Central memory CD8-positive, alpha-beta T cell (primary cell): ENCODE measurements around the gene NBEAL1.
A peak's percentile ranks its signal among the peaks of the same experiment; 100 is the strongest.
"Not testable (repeated sequence)": the region's sequence is repeated elsewhere in the genome, so short reads cannot be mapped to it uniquely, and the experiment has no call there.

Experiments
- ATAC-seq: fragments of 150-1000 bp; cut with Tn5 transposase; replicated peaks from 2 replicates; pipeline ENCODE4 v1.10.0; 2022; ENCODE audit warnings: mild to moderate bottlenecking, moderate FRiP score, moderate number of reproducible peaks; ENCODE audit not compliant: poor library complexity, severe bottlenecking; ENCODE audit errors: extremely low read depth
- DNase-seq, 2 donors: peaks; one replicate each; pipeline ENCODE4 v3.0.0; 2021; ENCODE audit warnings: low spot score in 2 of 2
- H3K27ac Mint-ChIP-seq: one replicate; pipeline ENCODE4 v1.8.0; 2022; ENCODE audit warnings: low read depth, mild to moderate bottlenecking, moderate library complexity, mixed read lengths
- H3K27me3 Mint-ChIP-seq: one replicate; pipeline ENCODE4 v1.8.0; 2022; ENCODE audit warnings: mixed read lengths
- H3K36me3 Mint-ChIP-seq: one replicate; pipeline ENCODE4 v1.8.0; 2022; ENCODE audit warnings: mild to moderate bottlenecking, moderate library complexity, mixed read lengths; ENCODE audit not compliant: insufficient read depth
- H3K4me1 Mint-ChIP-seq: one replicate; pipeline ENCODE4 v1.8.0; 2022; ENCODE audit warnings: mixed read lengths
- H3K4me3 Mint-ChIP-seq: one replicate; pipeline ENCODE4 v1.8.0; 2022; ENCODE audit warnings: mild to moderate bottlenecking, moderate library complexity, mixed read lengths
- H3K9me3 Mint-ChIP-seq: one replicate; pipeline ENCODE4 v1.8.0; 2022; ENCODE audit warnings: mixed read lengths

Gene NBEAL1

GRCh38 chr2:203019142-203019541, 4.5 kb downstream of the NBEAL1 start:
- Mint-ChIP-seq H3K9me3 (no peaks in the 10 kb centered on the region), H3K4me1 (peaks cover 28% of the 10 kb centered on the region), H3K36me3 (peaks cover 9% of the 10 kb centered on the region), H3K27me3 (no peaks in the 10 kb centered on the region), H3K4me3 (no peak overlapping the region), H3K27ac (no peak overlapping the region)
- no peak for ATAC-seq
- DNase-seq = no peak

DNA sequence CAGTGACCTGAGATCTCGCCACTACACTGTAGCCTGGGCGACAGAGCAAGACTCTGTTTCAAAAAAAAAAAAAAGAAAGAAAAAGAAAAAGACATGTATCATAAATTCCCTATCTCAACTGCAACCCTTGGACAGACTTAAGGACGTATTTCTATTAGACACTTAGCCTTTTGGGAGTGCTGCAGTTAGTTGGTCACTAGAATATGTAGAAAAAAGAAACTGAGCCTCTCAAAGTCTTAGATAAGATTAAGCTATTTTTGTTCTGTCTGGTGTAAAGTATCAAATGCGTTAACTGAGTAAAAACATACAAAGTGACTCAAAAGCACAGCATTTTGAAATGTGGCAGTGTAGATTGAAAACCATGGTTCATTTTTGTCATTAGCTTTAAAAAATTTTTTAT, 7.3 kb downstream of the NBEAL1 start:
- no peak for DNase-seq
- H3K27ac Mint-ChIP-seq = no peak overlapping the region
- no peaks in the 10 kb centered on the region for H3K9me3 Mint-ChIP-seq
- H3K4me1 Mint-ChIP-seq = peaks cover 25% of the 10 kb centered on the region
- no peaks in the 10 kb centered on the region for H3K36me3 Mint-ChIP-seq
- no peak overlapping the region for H3K4me3 Mint-ChIP-seq
- no peak for ATAC-seq
- H3K27me3 Mint-ChIP-seq = no peaks in the 10 kb centered on the region

GRCh38 chr2:203022751-203023150, 8.1 kb downstream of the NBEAL1 start:
- DNase-seq (no peak), ATAC-seq (no peak)
- H3K4me1 Mint-ChIP-seq = peaks cover 23% of the 10 kb centered on the region
- H3K36me3 Mint-ChIP-seq = no peaks in the 10 kb centered on the region
- no peaks in the 10 kb centered on the region for H3K27me3 Mint-ChIP-seq
- no peaks in the 10 kb centered on the region for H3K9me3 Mint-ChIP-seq
- H3K27ac Mint-ChIP-seq = peak overlapping the region; percentile 41
- H3K4me3 Mint-ChIP-seq = no peak overlapping the region

- no peak for ATAC-seq
- DNase-seq = no peak
- H3K4me3 Mint-ChIP-seq = no peak overlapping the region
- no peaks in the 10 kb centered on the region for H3K36me3 Mint-ChIP-seq
- no peak overlapping the region for H3K27ac Mint-ChIP-seq
- H3K9me3 Mint-ChIP-seq = no peaks in the 10 kb centered on the region
- H3K4me1 Mint-ChIP-seq = peaks cover 6% of the 10 kb centered on the region
- no peaks in the 10 kb centered on the region for H3K27me3 Mint-ChIP-seq
Observed at GRCh38 chr2:203025592-203025991, 10.9 kb downstream of the NBEAL1 start.

DNA sequence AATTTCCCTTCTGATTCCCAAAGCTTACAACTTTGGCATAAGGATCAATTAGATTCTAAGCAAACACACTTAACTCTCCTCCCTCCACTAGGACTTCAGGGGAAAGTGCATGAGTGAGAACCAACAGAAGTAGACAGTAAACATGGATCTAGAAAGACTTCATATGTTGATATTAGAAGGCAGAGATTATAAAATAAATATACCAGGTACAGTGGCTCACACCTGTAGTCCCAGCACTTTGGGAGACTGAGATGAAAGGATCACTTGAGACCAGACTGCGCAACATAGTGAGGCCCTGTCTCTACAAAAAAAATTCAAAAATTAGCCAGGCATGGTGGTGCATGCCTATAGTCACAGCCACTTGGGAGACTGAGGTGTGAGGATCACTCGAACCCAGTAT, 15.9 kb downstream of the NBEAL1 start:
- no peak overlapping the region for H3K4me3 Mint-ChIP-seq
- no peaks in the 10 kb centered on the region for H3K9me3 Mint-ChIP-seq
- H3K27ac Mint-ChIP-seq = no peak overlapping the region
- H3K4me1 Mint-ChIP-seq = peaks cover 9% of the 10 kb centered on the region
- H3K36me3 Mint-ChIP-seq = no peaks in the 10 kb centered on the region
- H3K27me3 Mint-ChIP-seq = no peaks in the 10 kb centered on the region
- DNase-seq (no peak), ATAC-seq (no peak)

DNA sequence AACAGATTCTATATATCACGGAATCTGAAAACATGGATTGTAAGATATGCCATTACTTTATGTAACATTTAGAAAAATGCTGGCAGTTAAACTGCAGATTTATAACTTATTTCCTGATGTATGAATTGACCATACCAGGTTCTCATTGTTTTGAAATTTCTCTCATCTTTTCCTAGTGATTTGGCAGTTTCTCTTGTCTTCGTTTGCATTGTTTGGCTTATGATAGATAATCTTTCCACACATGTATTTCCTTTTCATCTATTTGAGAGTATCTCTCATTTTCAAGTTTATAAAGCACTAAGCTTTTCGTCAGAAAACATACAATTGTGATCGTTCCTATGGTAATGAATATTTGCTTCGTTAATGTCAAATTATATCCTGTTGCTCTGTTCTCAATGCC, 16.3 kb downstream of the NBEAL1 start:
- Mint-ChIP-seq H3K27me3 (no peaks in the 10 kb centered on the region), H3K9me3 (no peaks in the 10 kb centered on the region), H3K4me1 (peaks cover 5% of the 10 kb centered on the region), H3K27ac (no peak overlapping the region), H3K4me3 (no peak overlapping the region), H3K36me3 (no peaks in the 10 kb centered on the region)
- DNase-seq = no peak
- ATAC-seq = no peak

DNA sequence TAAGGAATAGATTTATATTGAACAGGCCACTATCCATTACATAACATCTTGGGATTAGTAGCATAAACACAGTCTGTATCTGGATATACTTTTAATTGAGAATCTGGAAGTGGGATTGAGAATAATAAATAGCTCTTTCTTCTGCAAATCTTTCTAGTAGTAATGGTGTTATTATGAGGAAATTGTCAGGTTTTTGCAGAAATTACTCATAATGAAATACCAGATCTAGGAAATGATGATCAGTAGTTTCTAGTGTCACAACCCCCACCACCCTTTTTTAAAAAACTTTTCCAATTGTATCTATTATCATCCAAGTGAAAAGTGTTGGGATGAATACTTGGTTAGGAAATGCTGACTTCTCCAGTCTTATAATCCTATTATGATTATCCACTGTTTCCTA, 18.7 kb downstream of the NBEAL1 start:
- no peaks in the 10 kb centered on the region for H3K27me3 Mint-ChIP-seq
- no peak overlapping the region for H3K27ac Mint-ChIP-seq
- H3K9me3 Mint-ChIP-seq = no peaks in the 10 kb centered on the region
- no peaks in the 10 kb centered on the region for H3K36me3 Mint-ChIP-seq
- H3K4me3 Mint-ChIP-seq = no peak overlapping the region
- DNase-seq (no peak), ATAC-seq (no peak)
- H3K4me1 Mint-ChIP-seq = peaks cover 14% of the 10 kb centered on the region

DNA sequence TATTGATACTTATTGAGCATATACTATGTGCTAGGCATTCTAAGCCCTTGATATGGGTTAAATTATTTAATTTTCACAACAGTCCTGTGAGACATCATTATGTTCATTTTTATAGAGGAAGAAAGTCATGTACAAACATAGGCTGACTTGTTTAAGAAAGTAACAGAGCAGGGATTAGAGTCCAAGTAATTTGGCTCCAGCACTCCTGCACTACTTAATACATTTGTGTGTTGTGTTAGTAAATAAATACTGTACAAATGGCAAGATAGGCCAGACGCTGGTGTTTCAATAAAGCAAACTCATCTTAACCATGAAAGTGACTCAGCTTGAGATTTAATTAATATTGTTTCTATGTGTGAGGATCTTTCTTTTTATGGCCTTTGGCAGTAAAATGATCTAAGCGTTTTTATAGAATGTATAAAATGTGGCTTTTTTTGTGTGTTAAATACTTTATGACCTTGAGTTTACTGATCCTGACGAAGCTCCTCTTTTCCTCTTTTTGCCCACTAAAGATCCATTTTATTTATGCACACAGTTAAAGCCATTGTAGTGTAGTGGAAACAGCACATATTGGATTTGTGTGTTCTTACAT, 21.3 kb downstream of the NBEAL1 start:
- ATAC-seq = no peak
- H3K4me1 Mint-ChIP-seq = peaks cover 14% of the 10 kb centered on the region
- no peak for DNase-seq
- no peaks in the 10 kb centered on the region for H3K27me3 Mint-ChIP-seq
- H3K4me3 Mint-ChIP-seq = no peak overlapping the region
- no peaks in the 10 kb centered on the region for H3K9me3 Mint-ChIP-seq
- H3K27ac Mint-ChIP-seq = no peak overlapping the region
- H3K36me3 Mint-ChIP-seq = no peaks in the 10 kb centered on the region

DNA sequence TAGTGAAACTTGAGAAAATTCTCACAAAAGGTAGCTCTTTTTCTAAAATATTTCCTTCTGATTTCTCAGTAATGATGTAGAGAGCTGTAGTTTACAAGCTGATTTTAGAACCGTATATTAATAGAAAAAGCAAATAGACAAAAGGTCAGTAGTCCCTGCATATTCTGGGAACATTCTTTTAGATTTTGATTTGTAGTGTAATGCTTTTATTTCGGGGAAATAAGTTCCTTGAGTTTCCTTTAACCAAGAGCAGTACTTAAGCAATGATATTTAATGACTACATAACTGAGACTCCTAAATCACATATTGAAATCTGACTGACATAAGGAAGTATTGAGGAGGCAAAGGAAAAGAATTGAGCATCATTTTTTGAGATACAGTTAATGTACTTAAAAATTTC, 22.4 kb downstream of the NBEAL1 start:
- H3K27ac Mint-ChIP-seq = no peak overlapping the region
- H3K4me3 Mint-ChIP-seq = no peak overlapping the region
- peaks cover 14% of the 10 kb centered on the region for H3K4me1 Mint-ChIP-seq
- no peaks in the 10 kb centered on the region for H3K36me3 Mint-ChIP-seq
- DNase-seq (no peak), ATAC-seq (no peak)
- H3K9me3 Mint-ChIP-seq = no peaks in the 10 kb centered on the region
- no peaks in the 10 kb centered on the region for H3K27me3 Mint-ChIP-seq

DNA sequence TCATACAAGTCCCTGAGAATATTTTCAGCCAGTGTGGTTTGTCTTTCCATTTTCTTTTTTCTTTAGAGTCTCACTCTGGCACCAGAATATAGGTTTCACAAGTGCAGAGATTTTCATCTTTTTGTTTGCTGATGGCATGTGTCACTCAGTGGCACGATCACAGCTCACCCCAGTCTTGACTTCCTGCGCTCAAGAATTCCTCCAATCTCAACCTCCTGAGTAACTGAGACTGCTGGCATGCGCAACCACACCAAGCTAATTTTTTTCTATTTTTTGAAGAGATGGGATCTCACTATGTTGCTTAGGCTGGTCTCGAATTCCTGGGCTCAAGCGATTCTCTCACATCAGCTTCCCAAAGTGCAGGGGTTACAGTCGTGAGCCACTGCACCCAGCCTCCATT, 23.9 kb downstream of the NBEAL1 start:
- Mint-ChIP-seq H3K4me3 (no peak overlapping the region), H3K27ac (peak overlapping the region; percentile 41), H3K27me3 (no peaks in the 10 kb centered on the region), H3K9me3 (no peaks in the 10 kb centered on the region), H3K36me3 (no peaks in the 10 kb centered on the region), H3K4me1 (peaks cover 13% of the 10 kb centered on the region)
- no peak for DNase-seq
- no peak for ATAC-seq

DNA sequence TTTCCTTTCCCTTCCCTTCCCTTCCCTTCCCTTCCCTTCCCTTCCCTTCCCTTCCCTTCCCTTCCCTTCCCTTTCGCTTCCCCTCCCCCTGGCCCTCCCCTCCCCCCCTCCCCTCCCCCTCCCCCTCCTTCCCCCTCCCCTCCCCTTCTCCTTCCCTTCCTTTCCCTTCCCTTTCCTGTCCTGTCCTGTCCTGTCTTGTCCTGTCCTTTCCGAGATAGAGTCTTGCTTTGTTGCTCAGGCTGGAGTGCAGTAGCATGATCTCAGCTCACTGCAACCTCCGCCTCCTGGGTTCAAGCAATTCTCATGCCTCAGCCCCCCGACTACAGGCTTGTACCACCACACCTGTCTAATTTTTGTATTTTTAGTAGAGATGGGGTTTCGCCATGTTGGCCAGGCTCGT, 24.5 kb downstream of the NBEAL1 start:
- not testable (repeated sequence) for H3K27me3 Mint-ChIP-seq, H3K27ac Mint-ChIP-seq, H3K9me3 Mint-ChIP-seq, ATAC-seq, DNase-seq, H3K36me3 Mint-ChIP-seq, H3K4me3 Mint-ChIP-seq, H3K4me1 Mint-ChIP-seq

DNA sequence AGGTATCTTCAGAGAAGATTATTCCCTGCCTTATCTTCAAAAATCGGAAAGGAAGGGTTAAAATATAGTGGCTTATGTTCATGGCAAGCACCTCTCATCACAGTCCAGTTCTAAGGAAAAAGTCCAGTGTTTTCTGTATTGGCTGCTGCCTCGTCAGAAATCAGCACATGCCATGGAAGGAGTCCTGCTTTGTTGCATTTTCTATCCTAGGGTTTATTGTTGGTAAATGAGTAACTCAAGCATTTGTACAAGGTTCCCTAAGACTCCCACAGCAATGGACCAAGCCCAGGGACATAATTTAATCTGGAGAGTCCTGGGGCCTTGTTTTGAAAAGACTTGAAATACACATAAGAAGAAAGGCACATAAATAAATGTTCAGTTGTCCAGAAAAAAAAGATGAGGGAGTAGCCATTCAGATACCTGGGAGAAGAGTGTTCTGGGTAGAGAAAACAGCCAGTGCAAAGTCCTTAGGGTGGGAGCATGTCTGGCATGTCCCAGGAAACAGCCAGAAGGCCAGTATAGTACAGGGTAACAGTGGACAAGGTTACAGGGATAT, 26.4 kb downstream of the NBEAL1 start:
- Mint-ChIP-seq H3K9me3 (no peaks in the 10 kb centered on the region), H3K27me3 (no peaks in the 10 kb centered on the region), H3K36me3 (no peaks in the 10 kb centered on the region), H3K4me1 (peaks cover 9% of the 10 kb centered on the region), H3K4me3 (no peak overlapping the region), H3K27ac (no peak overlapping the region)
- DNase-seq (no peak), ATAC-seq (no peak)

- Mint-ChIP-seq H3K4me1 (no peaks in the 10 kb centered on the region), H3K9me3 (no peaks in the 10 kb centered on the region), H3K27me3 (no peaks in the 10 kb centered on the region), H3K36me3 (no peaks in the 10 kb centered on the region), H3K27ac (no peak overlapping the region), H3K4me3 (no peak overlapping the region)
- DNase-seq (no peak), ATAC-seq (no peak)
Observed at GRCh38 chr2:203042178-203042577, 27.5 kb downstream of the NBEAL1 start.
